GM12801 (cell line): ENCODE results near the gene GSN.

ENCODE experiments used
- TF ChIP-seq, protein P1 (sequence below): IDR thresholded peaks from one replicate; pipeline ENCODE4 v1.5.1; 2011; ENCODE audit warnings: control low read depth; ENCODE audit not compliant: insufficient read length; ENCODE audit errors: extremely low read depth

The GSN gene

DNA sequence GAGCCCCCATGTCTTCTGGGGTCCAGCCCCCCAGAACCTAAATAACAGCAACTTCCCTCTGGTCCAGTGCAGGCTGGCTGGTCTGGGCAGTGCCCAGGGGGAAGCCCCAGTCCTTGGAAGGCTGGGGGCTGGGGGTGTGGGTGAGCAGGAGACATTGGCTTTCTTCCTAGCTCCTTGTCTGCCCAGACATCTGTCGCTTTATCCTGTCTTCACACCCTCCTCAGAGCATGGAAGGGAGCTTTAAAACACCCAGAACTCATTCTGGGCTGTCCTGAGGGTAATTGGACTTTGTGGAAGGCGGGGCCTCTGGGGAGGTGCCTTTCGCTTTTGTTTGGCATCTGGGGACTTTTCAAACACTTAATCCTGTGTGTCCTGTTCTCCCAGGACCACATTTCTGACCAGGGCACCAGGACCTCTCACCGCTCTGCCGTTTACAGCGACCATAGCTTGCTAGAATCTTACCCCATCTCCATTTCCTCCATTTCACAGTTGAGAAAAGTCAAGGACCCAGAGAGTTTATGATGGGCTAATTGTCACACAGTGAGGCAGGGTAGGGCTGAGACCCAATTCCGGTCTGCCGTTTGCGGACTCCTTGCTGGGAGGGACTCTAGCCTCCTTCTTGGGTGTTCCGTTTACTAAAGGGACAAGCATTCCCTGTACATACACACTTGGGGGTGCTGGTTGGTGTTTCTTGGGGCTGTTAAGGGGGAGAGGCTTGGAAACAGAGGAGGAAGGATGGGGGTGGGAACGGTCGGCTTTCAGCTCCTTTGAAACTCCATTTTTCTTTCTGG lies 1.1 kb downstream of the GSN start:
- TF ChIP-seq, protein P1, sequence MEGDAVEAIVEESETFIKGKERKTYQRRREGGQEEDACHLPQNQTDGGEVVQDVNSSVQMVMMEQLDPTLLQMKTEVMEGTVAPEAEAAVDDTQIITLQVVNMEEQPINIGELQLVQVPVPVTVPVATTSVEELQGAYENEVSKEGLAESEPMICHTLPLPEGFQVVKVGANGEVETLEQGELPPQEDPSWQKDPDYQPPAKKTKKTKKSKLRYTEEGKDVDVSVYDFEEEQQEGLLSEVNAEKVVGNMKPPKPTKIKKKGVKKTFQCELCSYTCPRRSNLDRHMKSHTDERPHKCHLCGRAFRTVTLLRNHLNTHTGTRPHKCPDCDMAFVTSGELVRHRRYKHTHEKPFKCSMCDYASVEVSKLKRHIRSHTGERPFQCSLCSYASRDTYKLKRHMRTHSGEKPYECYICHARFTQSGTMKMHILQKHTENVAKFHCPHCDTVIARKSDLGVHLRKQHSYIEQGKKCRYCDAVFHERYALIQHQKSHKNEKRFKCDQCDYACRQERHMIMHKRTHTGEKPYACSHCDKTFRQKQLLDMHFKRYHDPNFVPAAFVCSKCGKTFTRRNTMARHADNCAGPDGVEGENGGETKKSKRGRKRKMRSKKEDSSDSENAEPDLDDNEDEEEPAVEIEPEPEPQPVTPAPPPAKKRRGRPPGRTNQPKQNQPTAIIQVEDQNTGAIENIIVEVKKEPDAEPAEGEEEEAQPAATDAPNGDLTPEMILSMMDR, result no peak

DNA sequence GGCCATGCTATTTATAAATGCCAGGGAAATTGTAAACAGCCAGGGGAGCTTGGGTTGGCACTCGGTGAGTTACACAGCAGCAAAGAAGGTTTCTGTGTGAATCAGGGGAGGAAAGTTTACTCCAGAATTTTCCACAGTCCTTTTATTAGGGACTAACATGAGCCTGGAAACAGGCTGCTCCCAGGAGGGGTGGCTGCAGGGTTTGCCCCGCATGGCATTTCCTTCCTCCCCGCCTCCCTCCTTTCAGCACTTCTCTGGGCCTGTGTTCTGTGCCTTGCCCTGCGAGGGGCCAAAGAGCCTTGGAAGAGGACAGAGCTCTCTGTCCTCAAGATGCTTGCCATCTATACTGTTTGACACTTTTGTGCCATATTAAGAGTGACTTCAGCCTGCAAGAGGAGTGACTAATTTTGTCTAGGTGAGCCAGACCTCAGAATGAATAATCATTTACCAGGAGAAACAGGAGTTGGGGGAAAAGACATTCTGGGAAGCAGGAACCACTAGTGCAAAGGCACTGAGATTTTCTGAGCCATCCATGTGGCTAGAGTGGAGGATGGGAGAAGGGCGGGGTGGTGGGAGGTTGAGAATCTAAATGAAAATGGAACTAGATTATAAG lies 1.8 kb downstream of the GSN start:
- TF ChIP-seq, protein P1, result no peak

DNA sequence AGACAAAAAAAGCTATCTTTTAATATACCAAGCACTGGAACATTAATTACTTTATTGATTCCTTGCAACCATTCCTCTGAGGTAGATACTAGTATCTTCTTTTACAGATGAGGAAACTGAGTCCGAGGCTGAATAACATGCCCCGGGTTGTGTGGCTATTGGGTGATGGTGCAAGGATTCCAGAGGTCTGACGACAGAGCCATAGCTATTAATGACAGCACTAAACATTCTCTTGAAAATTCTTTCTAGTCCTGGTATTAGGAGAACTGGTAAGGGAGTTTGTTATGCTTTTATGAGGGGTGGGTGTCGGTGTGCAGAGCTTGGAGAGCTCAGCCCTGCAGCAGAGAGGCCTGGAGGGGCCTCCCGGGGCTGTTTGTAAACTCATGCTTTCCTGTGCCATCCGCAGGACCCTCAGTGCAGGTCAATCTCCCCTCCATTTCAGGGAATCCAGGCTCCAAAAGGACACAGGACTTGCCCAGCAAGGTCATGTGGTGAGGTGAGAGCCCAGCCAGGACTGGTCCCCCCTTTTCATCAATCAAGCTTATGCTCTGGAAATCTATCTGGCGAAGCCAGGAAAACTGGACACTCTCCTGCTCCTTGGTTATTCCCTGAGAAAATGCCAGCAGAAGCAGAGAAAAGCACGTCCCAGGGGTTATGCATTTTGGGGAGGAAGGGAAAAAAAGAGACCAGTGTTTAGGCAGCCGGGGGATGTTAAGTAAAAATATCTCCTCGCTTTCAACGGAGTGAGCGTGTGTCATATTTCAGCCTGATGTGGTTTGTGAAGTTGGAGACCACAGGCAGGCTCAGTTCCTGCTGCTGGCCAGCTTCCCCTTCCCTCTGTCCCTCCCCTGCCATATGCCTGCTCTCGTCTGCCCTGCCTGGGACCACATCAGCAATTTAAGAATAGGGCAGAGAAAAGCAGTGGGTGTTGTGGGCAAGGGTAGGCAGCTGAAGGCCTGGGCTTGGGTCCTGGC lies 3.7 kb downstream of the GSN start:
- TF ChIP-seq, protein P1, result no peak

DNA sequence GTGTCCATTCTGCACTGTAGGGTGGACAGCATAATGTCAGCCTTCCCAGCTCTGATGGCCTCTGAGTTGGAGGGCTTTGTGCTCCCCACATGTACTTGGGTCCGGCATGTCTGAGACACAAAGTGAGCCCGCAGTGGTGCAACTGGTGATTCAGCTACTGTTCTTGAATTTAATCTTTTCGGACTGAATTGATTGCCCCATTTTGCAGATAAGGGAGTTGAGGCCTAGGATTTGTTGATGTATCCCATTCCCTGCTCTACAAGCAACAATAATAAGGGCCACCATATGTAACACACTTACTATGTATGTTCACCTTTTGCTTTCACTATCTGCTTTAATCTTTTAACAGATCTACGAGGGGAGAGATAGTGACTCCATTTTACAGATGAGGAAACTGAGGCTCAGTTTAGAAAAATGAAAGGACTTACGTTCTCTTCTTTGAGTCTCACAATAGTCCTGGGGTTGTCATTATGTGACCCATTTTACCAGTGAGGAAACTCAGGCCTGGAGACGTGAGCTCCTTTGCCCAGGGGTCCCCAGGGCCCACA lies 4.5 kb downstream of the GSN start:
- TF ChIP-seq, protein P1, result no peak

- TF ChIP-seq, protein P1, result no peak
Measured at GRCh38 chr9:121273064-121273775, 5.3 kb downstream of the GSN start.

DNA sequence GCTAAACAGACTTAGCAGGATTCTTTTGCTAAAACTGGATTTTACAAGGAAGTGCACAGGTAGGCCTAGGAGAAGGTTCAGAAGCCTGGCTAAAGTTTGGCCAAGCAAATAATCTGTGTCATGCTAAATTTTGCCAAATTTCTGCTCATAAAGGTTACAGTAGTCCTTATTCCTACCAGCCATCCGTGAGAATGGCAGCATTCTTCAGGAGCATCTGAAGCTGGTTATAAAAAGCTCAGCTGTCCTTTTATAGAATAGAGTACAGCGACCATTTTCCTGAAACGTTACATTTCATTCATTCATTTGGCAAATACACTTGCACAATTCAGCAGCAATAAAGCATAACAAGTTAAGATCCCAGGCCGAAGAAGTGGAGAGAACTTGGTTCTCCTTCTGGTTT lies 6.9 kb downstream of the GSN start:
- TF ChIP-seq, protein P1, result no peak
